Measurements from ENCODE around the gene KIAA1755.

Gene KIAA1755

DNA sequence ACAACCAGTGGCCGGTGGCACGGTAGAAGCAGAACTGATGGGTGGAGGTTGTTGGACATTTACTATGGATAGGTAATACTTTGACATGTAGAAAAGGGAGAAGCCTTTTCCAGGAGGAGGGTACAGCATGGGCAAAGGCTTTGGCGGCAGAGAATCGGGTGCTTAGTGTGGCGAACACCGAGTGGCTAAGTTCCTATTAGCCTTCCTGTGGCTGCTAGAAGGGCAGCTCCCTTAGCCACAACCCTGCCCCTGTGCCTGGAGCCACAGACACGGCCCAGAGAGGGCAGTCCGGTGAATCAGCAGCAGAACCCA, 57.6 kb downstream of the KIAA1755 start:
- Histone ChIP-seq H3K9ac (ENCODE audit: low read depth, low read length, poor library complexity, severe bottlenecking) (no peak overlapping the region), H4K20me1 (ENCODE audit: insufficient read depth, low read length, poor library complexity, severe bottlenecking) (no peaks in the 10 kb centered on the region), H3K4me2 (ENCODE audit: low read depth, low read length, poor library complexity, severe bottlenecking) (no peak overlapping the region), H3K4me1 (ENCODE audit: insufficient read depth, low read length, poor library complexity, severe bottlenecking) (no peaks in the 10 kb centered on the region), H3F3A (ENCODE audit: low read depth) (no peaks in the 10 kb centered on the region), H3K27me3 (ENCODE audit: insufficient read depth, low read length, poor library complexity, severe bottlenecking) (no peaks in the 10 kb centered on the region), H3K9me2 (replicated peaks; ENCODE audit: low read depth, low read length) (no peaks in the 10 kb centered on the region), H3K36me3 (ENCODE audit: insufficient read depth, low read length) (no peaks in the 10 kb centered on the region), H3K79me2 (ENCODE audit: insufficient read depth, low read length) (no peaks in the 10 kb centered on the region), H3K4me3 (ENCODE audit: low read length, poor library complexity, severe bottlenecking) (no peak overlapping the region), H2AFZ (ENCODE audit: low read length) (no peak overlapping the region), H3K9me3 (ENCODE audit: insufficient read depth, low read depth, low read length) (no peaks in the 10 kb centered on the region)
- TF ChIP-seq, protein P1, sequence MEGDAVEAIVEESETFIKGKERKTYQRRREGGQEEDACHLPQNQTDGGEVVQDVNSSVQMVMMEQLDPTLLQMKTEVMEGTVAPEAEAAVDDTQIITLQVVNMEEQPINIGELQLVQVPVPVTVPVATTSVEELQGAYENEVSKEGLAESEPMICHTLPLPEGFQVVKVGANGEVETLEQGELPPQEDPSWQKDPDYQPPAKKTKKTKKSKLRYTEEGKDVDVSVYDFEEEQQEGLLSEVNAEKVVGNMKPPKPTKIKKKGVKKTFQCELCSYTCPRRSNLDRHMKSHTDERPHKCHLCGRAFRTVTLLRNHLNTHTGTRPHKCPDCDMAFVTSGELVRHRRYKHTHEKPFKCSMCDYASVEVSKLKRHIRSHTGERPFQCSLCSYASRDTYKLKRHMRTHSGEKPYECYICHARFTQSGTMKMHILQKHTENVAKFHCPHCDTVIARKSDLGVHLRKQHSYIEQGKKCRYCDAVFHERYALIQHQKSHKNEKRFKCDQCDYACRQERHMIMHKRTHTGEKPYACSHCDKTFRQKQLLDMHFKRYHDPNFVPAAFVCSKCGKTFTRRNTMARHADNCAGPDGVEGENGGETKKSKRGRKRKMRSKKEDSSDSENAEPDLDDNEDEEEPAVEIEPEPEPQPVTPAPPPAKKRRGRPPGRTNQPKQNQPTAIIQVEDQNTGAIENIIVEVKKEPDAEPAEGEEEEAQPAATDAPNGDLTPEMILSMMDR (conservative IDR thresholded peaks at IDR 0.05; ENCODE audit: low read length) = no peak
- no peak for TF ChIP-seq EZH2phosphoT487 (IDR thresholded peaks at IDR 0.05; ENCODE audit: borderline replicate concordance)

DNA sequence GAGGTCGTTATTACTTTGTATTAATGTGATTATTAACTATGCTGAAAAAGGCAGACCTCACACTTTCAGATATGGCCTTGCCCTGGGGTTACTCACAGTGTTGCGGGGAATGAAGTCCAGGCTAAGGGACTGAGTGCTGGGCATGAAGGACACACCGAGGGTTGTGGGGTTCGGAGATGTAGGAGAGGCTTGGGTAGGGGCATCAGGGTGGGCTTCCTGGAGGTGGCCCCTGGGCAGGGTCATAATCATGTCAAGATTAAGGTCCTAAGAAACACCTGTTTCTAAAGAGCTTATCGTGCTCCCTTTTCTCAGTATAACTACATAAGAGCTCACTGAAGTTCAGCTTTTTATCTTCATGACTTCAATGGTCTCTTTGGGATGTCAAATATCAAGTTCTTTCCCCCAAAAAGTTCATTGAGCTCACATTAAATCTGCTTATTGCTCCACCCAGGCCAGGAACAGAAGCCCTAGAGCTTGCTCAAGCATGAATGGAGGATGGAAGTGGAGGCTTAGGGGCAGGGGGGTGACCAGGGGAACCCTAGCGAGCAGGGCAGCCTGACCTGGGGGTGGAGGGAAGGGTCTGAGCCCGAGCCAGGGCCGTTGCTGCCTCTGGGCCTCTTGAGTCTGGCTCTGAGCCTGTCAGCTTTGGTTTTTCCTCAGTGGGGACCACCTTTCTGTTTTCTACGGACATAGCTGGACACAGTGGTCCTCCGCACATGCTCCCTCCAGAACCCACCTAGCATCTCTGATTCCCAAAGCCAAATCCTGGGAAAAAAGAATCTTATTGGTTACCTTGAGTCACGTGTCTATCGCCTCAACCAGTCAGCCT, 58.2 kb downstream of the KIAA1755 start:
- no peaks in the 10 kb centered on the region for H3F3A ChIP-seq (ENCODE audit: low read depth)
- TF ChIP-seq, protein P1 (conservative IDR thresholded peaks at IDR 0.05; ENCODE audit: low read length) = no peak
- TF ChIP-seq EZH2phosphoT487 (IDR thresholded peaks at IDR 0.05; ENCODE audit: borderline replicate concordance) = no peak
- no peaks in the 10 kb centered on the region for H3K9me3 ChIP-seq (ENCODE audit: insufficient read depth, low read depth, low read length)
- no peaks in the 10 kb centered on the region for H3K27me3 ChIP-seq (ENCODE audit: insufficient read depth, low read length, poor library complexity, severe bottlenecking)
- no peaks in the 10 kb centered on the region for H3K79me2 ChIP-seq (ENCODE audit: insufficient read depth, low read length)
- no peak overlapping the region for H3K4me3 ChIP-seq (ENCODE audit: low read length, poor library complexity, severe bottlenecking)
- no peak overlapping the region for H3K9ac ChIP-seq (ENCODE audit: low read depth, low read length, poor library complexity, severe bottlenecking)
- H3K4me1 ChIP-seq (ENCODE audit: insufficient read depth, low read length, poor library complexity, severe bottlenecking) = no peaks in the 10 kb centered on the region
- H3K36me3 ChIP-seq (ENCODE audit: insufficient read depth, low read length) = no peaks in the 10 kb centered on the region
- H3K9me2 ChIP-seq (replicated peaks; ENCODE audit: low read depth, low read length) = no peaks in the 10 kb centered on the region
- no peak overlapping the region for H3K4me2 ChIP-seq (ENCODE audit: low read depth, low read length, poor library complexity, severe bottlenecking)
- H4K20me1 ChIP-seq (ENCODE audit: insufficient read depth, low read length, poor library complexity, severe bottlenecking) = no peaks in the 10 kb centered on the region
- no peak overlapping the region for H2AFZ ChIP-seq (ENCODE audit: low read length)

DNA sequence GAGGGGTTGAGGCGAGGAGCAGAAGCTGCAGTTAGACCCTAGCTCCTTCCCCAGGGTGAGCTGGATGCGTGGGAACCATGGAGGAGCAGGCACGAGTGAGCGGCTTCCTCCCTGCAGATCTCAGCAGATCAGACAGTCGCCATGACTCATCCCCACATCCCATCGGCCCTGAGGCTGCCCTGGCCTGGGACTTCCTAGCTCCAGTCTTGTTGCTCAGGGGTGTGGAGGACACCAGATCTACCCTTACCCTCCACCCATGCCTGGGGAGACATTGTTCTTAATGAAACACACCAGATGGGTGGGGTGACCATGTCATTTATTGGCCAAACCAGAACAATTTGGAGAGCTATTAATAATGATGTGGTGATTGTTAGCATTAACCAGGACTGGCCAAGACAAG, 59.2 kb downstream of the KIAA1755 start:
- no peaks in the 10 kb centered on the region for H3K79me2 ChIP-seq (ENCODE audit: insufficient read depth, low read length)
- no peaks in the 10 kb centered on the region for H4K20me1 ChIP-seq (ENCODE audit: insufficient read depth, low read length, poor library complexity, severe bottlenecking)
- H3K9ac ChIP-seq (ENCODE audit: low read depth, low read length, poor library complexity, severe bottlenecking) = no peak overlapping the region
- H3K4me3 ChIP-seq (ENCODE audit: low read length, poor library complexity, severe bottlenecking) = no peak overlapping the region
- H3K4me1 ChIP-seq (ENCODE audit: insufficient read depth, low read length, poor library complexity, severe bottlenecking) = no peaks in the 10 kb centered on the region
- H3K9me2 ChIP-seq (replicated peaks; ENCODE audit: low read depth, low read length) = no peaks in the 10 kb centered on the region
- H3K4me2 ChIP-seq (ENCODE audit: low read depth, low read length, poor library complexity, severe bottlenecking) = no peak overlapping the region
- H3K36me3 ChIP-seq (ENCODE audit: insufficient read depth, low read length) = no peaks in the 10 kb centered on the region
- H3K27me3 ChIP-seq (ENCODE audit: insufficient read depth, low read length, poor library complexity, severe bottlenecking) = no peaks in the 10 kb centered on the region
- H3K9me3 ChIP-seq (ENCODE audit: insufficient read depth, low read depth, low read length) = no peaks in the 10 kb centered on the region
- H2AFZ ChIP-seq (ENCODE audit: low read length) = no peak overlapping the region
- TF ChIP-seq, protein P1 (conservative IDR thresholded peaks at IDR 0.05; ENCODE audit: low read length) = no peak
- TF ChIP-seq EZH2phosphoT487 (IDR thresholded peaks at IDR 0.05; ENCODE audit: borderline replicate concordance) = no peak
- H3F3A ChIP-seq (ENCODE audit: low read depth) = no peaks in the 10 kb centered on the region
